COLO829 (cell line): ENCODE results near the gene ENOX1.
"Not testable (repeated sequence)": the region's sequence is repeated elsewhere in the genome, so short reads cannot be mapped to it uniquely, and the experiment has no call there.

Source experiments
- DNase-seq: peaks from one replicate; pipeline ENCODE4 v3.0.0; 2012; ENCODE audit warnings: low spot score

ENOX1 gene

GRCh38 chr13:43431290-43431716 is 355.5 kb downstream of the ENOX1 start:
- no peak for DNase-seq

GRCh38 chr13:43428545-43429296 is 358.1 kb downstream of the ENOX1 start:
- DNase-seq: no peak

- DNase-seq: no peak
These were observed 360.4 kb downstream of the ENOX1 start for GRCh38 chr13:43426355-43426754.

GRCh38 chr13:43425234-43425633 is 361.5 kb downstream of the ENOX1 start:
- no peak for DNase-seq

GRCh38 chr13:43424412-43424811 is 362.4 kb downstream of the ENOX1 start:
- no peak for DNase-seq

GRCh38 chr13:43422116-43422515 is 364.7 kb downstream of the ENOX1 start:
- DNase-seq: no peak

GRCh38 chr13:43416842-43417241 is 369.9 kb downstream of the ENOX1 start:
- not testable (repeated sequence) for DNase-seq

GRCh38 chr13:43416408-43416807 is 370.4 kb downstream of the ENOX1 start:
- DNase-seq: not testable (repeated sequence)

- not testable (repeated sequence) for DNase-seq
These were observed 370.8 kb downstream of the ENOX1 start for GRCh38 chr13:43415903-43416391.

GRCh38 chr13:43414111-43414510 is 372.7 kb downstream of the ENOX1 start:
- DNase-seq: no peak

- no peak for DNase-seq
These were observed 375.0 kb downstream of the ENOX1 start for GRCh38 chr13:43411741-43412140.

- DNase-seq: peak; percentile 64
These were observed 375.6 kb downstream of the ENOX1 start for GRCh38 chr13:43411211-43411610.

GRCh38 chr13:43408274-43408673 is 378.5 kb downstream of the ENOX1 start:
- DNase-seq: no peak

- no peak for DNase-seq
These were observed 379.7 kb downstream of the ENOX1 start for GRCh38 chr13:43407023-43407581.

- DNase-seq: no peak
These were observed 381.3 kb downstream of the ENOX1 start for GRCh38 chr13:43405457-43405856.

GRCh38 chr13:43402380-43402779 is 384.4 kb downstream of the ENOX1 start:
- no peak for DNase-seq

- no peak for DNase-seq
These were observed 385.4 kb downstream of the ENOX1 start for GRCh38 chr13:43401361-43401760.

GRCh38 chr13:43397111-43397510 is 389.7 kb downstream of the ENOX1 start:
- DNase-seq: no peak

GRCh38 chr13:43391036-43391435 is 395.7 kb downstream of the ENOX1 start:
- DNase-seq: no peak

GRCh38 chr13:43390619-43391018 is 396.2 kb downstream of the ENOX1 start:
- DNase-seq: no peak

- DNase-seq: no peak
These were observed 396.8 kb downstream of the ENOX1 start for GRCh38 chr13:43389983-43390382.

- DNase-seq: no peak
These were observed 397.2 kb downstream of the ENOX1 start for GRCh38 chr13:43389573-43389972.

- DNase-seq: no peak
These were observed 398.3 kb downstream of the ENOX1 start for GRCh38 chr13:43388282-43389034.
